Measurements from ENCODE around the gene ZW10.

ZW10 gene

GRCh38 chr11:113697756-113698407, 75.6 kb downstream of the ZW10 start:
- DNase-seq = no peak

GRCh38 chr11:113697111-113697510, 76.4 kb downstream of the ZW10 start:
- DNase-seq = no peak

GRCh38 chr11:113695207-113695606, 78.3 kb downstream of the ZW10 start:
- no peak for DNase-seq

- DNase-seq = no peak
These were observed 79.1 kb downstream of the ZW10 start for GRCh38 chr11:113694390-113694789.

GRCh38 chr11:113693030-113693429, 80.5 kb downstream of the ZW10 start:
- no peak for DNase-seq

- DNase-seq = no peak
These were observed 82.6 kb downstream of the ZW10 start for GRCh38 chr11:113690619-113691569.

GRCh38 chr11:113689768-113690618, 83.5 kb downstream of the ZW10 start:
- DNase-seq = no peak

GRCh38 chr11:113685654-113686359, 87.7 kb downstream of the ZW10 start:
- DNase-seq = no peak

- DNase-seq = no peak
These were observed 89.0 kb downstream of the ZW10 start for GRCh38 chr11:113684496-113684895.

- no peak for DNase-seq
These were observed 89.9 kb downstream of the ZW10 start for GRCh38 chr11:113683481-113684046.

All from NCI-H1105 treated with DMSO at 0.1 percent for 48 hours (cell line).